CD14-positive monocyte (primary cell): ENCODE measurements around the gene TXNDC17. TPM values are rescaled to one million over a fixed set of nuclear protein-coding genes. Genes with fewer than 3 reads are reported as not detected.

Experiments
- DNase-seq, 3 donors: peaks; one replicate each; pipeline ENCODE4 v3.0.0-alpha.2; 2011 to 2022
- H2AFZ ChIP-seq: 2 replicates; pipeline ENCODE4 v1.6.0; 2012; ENCODE audit warnings: mild to moderate bottlenecking, low read depth, low read length, inconsistent platforms; ENCODE audit not compliant: insufficient read depth, poor library complexity, severe bottlenecking
- H3K27ac ChIP-seq, 2 donors: 1 replicate in 1 of 2; 2 replicates in 1 of 2; pipeline ENCODE4 v1.5.1; 2012 to 2013; ENCODE audit warnings: low read length in 2 of 2, control low read depth in 1 of 2, inconsistent platforms in 1 of 2, low read depth in 1 of 2, mild to moderate bottlenecking in 1 of 2
- H3K27me3 ChIP-seq, 2 donors: one replicate each; pipeline versions ENCODE4 v1.6.0 to v1.6.1; 2011 to 2013; ENCODE audit warnings: low read length in 2 of 2; ENCODE audit not compliant: control insufficient read depth in 2 of 2, insufficient read depth in 2 of 2
- H3K36me3 ChIP-seq, 2 donors: replicated peaks in 1 of 2; 1 replicate in 1 of 2; 2 replicates in 1 of 2; pipeline versions ENCODE4 v1.5.1 to v1.6.1; 2012 to 2013; ENCODE audit warnings: low read length in 2 of 2, control low read depth in 1 of 2, inconsistent platforms in 1 of 2, mild to moderate bottlenecking in 1 of 2; ENCODE audit not compliant: insufficient read depth in 2 of 2, control insufficient read depth in 1 of 2
- H3K4me1 ChIP-seq, 2 donors: 1 replicate in 1 of 2; 2 replicates in 1 of 2; pipeline versions ENCODE4 v1.5.1 to v1.6.1; 2012 to 2013; ENCODE audit warnings: low read length in 2 of 2, control low read depth in 1 of 2, inconsistent platforms in 1 of 2, mild to moderate bottlenecking in 1 of 2, moderate library complexity in 1 of 2; ENCODE audit not compliant: insufficient read depth in 2 of 2, control insufficient read depth in 1 of 2
- H3K4me2 ChIP-seq: replicated peaks from 2 replicates; pipeline ENCODE3; 2012; ENCODE audit warnings: low read length, moderate library complexity, mild to moderate bottlenecking; ENCODE audit not compliant: poor library complexity, severe bottlenecking; ENCODE audit errors: extremely low read depth
- H3K4me3 ChIP-seq, 3 experiments: fragments of 200-600 bp in 1 of 3; sonication (generic) in 1 of 3; replicated peaks in 1 of 3; 1 replicate in 2 of 3; 2 replicates in 1 of 3; pipeline ENCODE4 v1.5.1; 2011 to 2013; ENCODE audit warnings: low read length in 3 of 3, mild to moderate bottlenecking in 3 of 3, control low read depth in 2 of 3, low read depth in 2 of 3, inconsistent platforms in 1 of 3, moderate library complexity in 1 of 3
- H3K79me2 ChIP-seq: 2 replicates; pipeline ENCODE4 v1.6.0; 2012; ENCODE audit warnings: mild to moderate bottlenecking, control low read depth, inconsistent platforms, low read length, moderate library complexity; ENCODE audit not compliant: insufficient read depth
- H3K9ac ChIP-seq: 2 replicates; pipeline ENCODE4 v1.6.0; 2017; ENCODE audit warnings: low read length, mild to moderate bottlenecking; ENCODE audit not compliant: insufficient read depth, poor library complexity, severe bottlenecking
- H3K9me3 ChIP-seq, 2 donors: replicated peaks in 1 of 2; 1 replicate in 1 of 2; 2 replicates in 1 of 2; pipeline versions ENCODE4 v1.5.1 to v1.6.1; 2012 to 2013; ENCODE audit warnings: low read length in 2 of 2, control low read depth in 1 of 2; ENCODE audit not compliant: control insufficient read depth in 1 of 2, insufficient read depth in 1 of 2
- H4K20me1 ChIP-seq: 2 replicates; pipeline ENCODE4 v1.6.0; 2012; ENCODE audit warnings: mild to moderate bottlenecking, low read length, control low read depth, moderate library complexity; ENCODE audit not compliant: insufficient read depth
- H3K27ac Mint-ChIP-seq, 7 donors: one replicate each; pipeline ENCODE4 v1.8.0; 2020; ENCODE audit warnings: mild to moderate bottlenecking in 7 of 7, mixed read lengths in 7 of 7, moderate library complexity in 6 of 7, inconsistent platforms in 2 of 7
- H3K27me3 Mint-ChIP-seq, 3 donors: one replicate each; pipeline ENCODE4 v1.8.0; 2021 to 2022; ENCODE audit warnings: low read depth in 3 of 3, mild to moderate bottlenecking in 3 of 3, mixed read lengths in 3 of 3, moderate library complexity in 3 of 3, inconsistent platforms in 1 of 3
- H3K36me3 Mint-ChIP-seq, 2 donors: one replicate each; pipeline ENCODE4 v1.8.0; 2020; ENCODE audit warnings: mixed read lengths in 2 of 2, inconsistent platforms in 1 of 2, mild to moderate bottlenecking in 1 of 2
- H3K4me1 Mint-ChIP-seq: one replicate; pipeline ENCODE4 v1.8.0; 2020; ENCODE audit warnings: mild to moderate bottlenecking, mixed read lengths
- H3K4me3 Mint-ChIP-seq, 2 donors: one replicate each; pipeline ENCODE4 v1.8.0; 2020; ENCODE audit warnings: mild to moderate bottlenecking in 2 of 2, mixed read lengths in 2 of 2, moderate library complexity in 1 of 2
- H3K9me3 Mint-ChIP-seq, 7 donors: one replicate each; pipeline ENCODE4 v1.8.0; 2020 to 2022; ENCODE audit warnings: mixed read lengths in 7 of 7, mild to moderate bottlenecking in 6 of 7, moderate library complexity in 6 of 7, inconsistent platforms in 2 of 7
- CTCF ChIP-seq: fragments of 200-600 bp; IDR thresholded peaks from one replicate; pipeline ENCODE4 v1.8.0; 2022; ENCODE audit warnings: antibody characterized with exemption, mild to moderate bottlenecking
- WGBS: methylation state at CpG from one replicate; pipeline ENCODE4 v1.1.5; 2013; ENCODE audit warnings: missing lambda C conversion rate; ENCODE audit not compliant: insufficient coverage; 5-methylcytosine and 5-hydroxymethylcytosine counted together
- intact Hi-C, 2 donors: fragments of 100-400 bp; cut with micrococcal nuclease; formaldehyde crosslinking; loops; one replicate each; pipeline versions ENCODE4 v1.15.0 to v1.15.1; 2023
- polyA plus RNA-seq, 3 donors: library from polyadenylated mRNA; depleted of rRNA in 1 of 3; unstranded in 2 of 3; stranded (reverse) in 1 of 3; fragments of 300-500 nt in 2 of 3; fragments of >200 nt in 1 of 3; fragmentation: Illumina TruSeq in 2 of 3; gene quantifications; 1 replicate in 2 of 3; 2 replicates in 1 of 3; pipeline ENCODE4 v1.2.3, GENCODE V29; 2012 to 2021

The TXNDC17 gene
- polyA plus RNA-seq, 3 donors = 88.8 to 357 (median 319) TPM

DNA sequence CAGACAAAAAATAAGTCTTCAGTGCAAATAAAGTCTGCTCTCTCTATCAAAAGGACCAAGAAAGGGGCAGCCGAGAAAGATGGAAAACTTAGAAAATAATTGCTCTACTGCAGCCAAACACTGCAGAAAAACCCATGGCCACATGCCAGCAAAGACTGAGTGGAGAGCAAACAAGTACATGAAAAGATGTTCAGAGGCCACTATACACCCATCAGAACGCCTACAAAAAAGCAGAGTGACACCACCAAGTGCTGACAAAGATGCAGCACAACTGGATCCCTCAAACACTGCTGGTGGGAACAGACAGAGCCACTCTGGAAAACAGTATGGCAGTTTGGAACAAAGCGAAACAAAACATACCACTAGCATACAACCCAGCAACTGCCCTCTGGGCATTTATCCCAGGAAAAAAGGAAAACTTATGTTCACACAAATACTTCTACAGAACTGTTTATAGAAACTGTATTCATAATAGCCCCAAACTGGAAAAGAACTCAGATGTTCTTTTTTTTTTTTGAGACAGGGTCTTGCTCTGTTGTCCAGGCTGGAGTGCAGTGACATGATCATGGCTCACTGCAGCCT lies 37.0 kb upstream of the TXNDC17 start:
- H3K9me3 ChIP-seq = no peaks in the 10 kb centered on the region
- H3K4me1 ChIP-seq = peaks cover 17 to 18% of the 10 kb centered on the region in 2 donors
- H2AFZ ChIP-seq = no peak overlapping the region
- TF ChIP-seq CTCF = no peak
- Mint-ChIP-seq H3K27ac (no peak overlapping the region), H3K36me3 (peaks cover 67 to 68% of the 10 kb centered on the region in 2 donors), H3K4me1 (peaks cover 21% of the 10 kb centered on the region), H3K4me3 (no peak overlapping the region), H3K9me3 (no peaks in the 10 kb centered on the region), H3K27me3 (peaks cover 0 to 3% (median 0%) of the 10 kb centered on the region in 3 donors)
- no peak overlapping the region for H3K9ac ChIP-seq
- no peaks in the 10 kb centered on the region for H3K27me3 ChIP-seq
- H3K36me3 ChIP-seq = peaks cover 47 to 69% of the 10 kb centered on the region in 2 donors
- H3K4me2 ChIP-seq = no peak overlapping the region
- WGBS = 100% methylated on average over 1 of the region's 3 CpGs
- H3K79me2 ChIP-seq = no peaks in the 10 kb centered on the region
- no peak for DNase-seq
- H3K4me3 ChIP-seq = no peak overlapping the region
- intact Hi-C loops = no loop called here
- H4K20me1 ChIP-seq = no peaks in the 10 kb centered on the region
- H3K27ac ChIP-seq = no peak overlapping the region

DNA sequence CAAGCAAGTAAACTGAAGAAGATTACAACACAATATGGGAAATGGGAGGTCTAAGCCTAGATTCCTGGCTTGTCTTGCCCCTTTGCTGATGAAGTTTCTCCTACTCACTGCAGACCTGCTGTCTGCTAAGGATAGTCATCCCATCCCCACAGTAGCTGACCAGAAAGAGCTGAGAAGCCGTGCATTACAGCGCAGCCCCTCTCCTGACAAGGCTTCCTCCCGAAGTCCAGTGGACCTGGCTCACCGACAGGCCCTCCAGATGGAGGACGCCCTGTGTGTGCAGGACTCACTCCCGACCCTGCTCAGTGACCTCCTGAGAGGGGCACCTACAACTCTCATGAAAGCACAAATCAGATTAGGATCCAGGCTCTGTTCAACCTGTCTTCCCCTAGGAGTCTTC lies 35.7 kb upstream of the TXNDC17 start:
- Mint-ChIP-seq H3K27me3 (peaks cover 0 to 3% (median 0%) of the 10 kb centered on the region in 3 donors), H3K4me3 (no peak overlapping the region), H3K27ac (peak overlapping the region in 1 of 7 donors; percentile 1), H3K4me1 (peaks cover 9% of the 10 kb centered on the region), H3K36me3 (peaks cover 78 to 80% of the 10 kb centered on the region in 2 donors), H3K9me3 (no peaks in the 10 kb centered on the region)
- no peak for TF ChIP-seq CTCF
- Histone ChIP-seq H2AFZ (no peak overlapping the region), H3K79me2 (no peaks in the 10 kb centered on the region), H3K36me3 (peaks cover 60 to 82% of the 10 kb centered on the region in 2 donors), H4K20me1 (no peaks in the 10 kb centered on the region), H3K9me3 (no peaks in the 10 kb centered on the region), H3K4me3 (no peak overlapping the region), H3K9ac (no peak overlapping the region), H3K27ac (no peak overlapping the region), H3K4me1 (peaks cover 4 to 5% of the 10 kb centered on the region in 2 donors), H3K27me3 (no peaks in the 10 kb centered on the region), H3K4me2 (no peak overlapping the region)
- DNase-seq = no peak
- intact Hi-C loops = no loop called here
- WGBS = 98% methylated on average over 6 of the region's 6 CpGs
